Measurements from ENCODE around the gene LIMD2.

Gene LIMD2

GRCh38 chr17:63679214-63679613, 20.7 kb downstream of the LIMD2 start:
- DNase-seq: no peak

- DNase-seq: no peak
Observed at GRCh38 chr17:63676584-63676983, 23.3 kb downstream of the LIMD2 start.

- DNase-seq: no peak
Observed at GRCh38 chr17:63675607-63676546, 24.0 kb downstream of the LIMD2 start.

- DNase-seq: no peak
Observed at GRCh38 chr17:63675231-63675606, 24.7 kb downstream of the LIMD2 start.

GRCh38 chr17:63672856-63673255, 27.1 kb downstream of the LIMD2 start:
- no peak for DNase-seq

GRCh38 chr17:63665527-63666214, 34.3 kb downstream of the LIMD2 start:
- DNase-seq: no peak

GRCh38 chr17:63659850-63660249, 40.1 kb downstream of the LIMD2 start:
- DNase-seq: no peak

- no peak for DNase-seq
Observed at GRCh38 chr17:63658366-63658765, 41.6 kb downstream of the LIMD2 start.

- no peak for DNase-seq
Observed at GRCh38 chr17:63657786-63658185, 42.1 kb downstream of the LIMD2 start.

GRCh38 chr17:63653050-63653449, 46.9 kb downstream of the LIMD2 start:
- no peak for DNase-seq

GRCh38 chr17:63652106-63652505, 47.8 kb downstream of the LIMD2 start:
- DNase-seq: no peak

GRCh38 chr17:63649813-63650212, 50.1 kb downstream of the LIMD2 start:
- DNase-seq: no peak

GRCh38 chr17:63647936-63648335, 52.0 kb downstream of the LIMD2 start:
- DNase-seq: no peak

GRCh38 chr17:63647065-63647725, 52.7 kb downstream of the LIMD2 start:
- no peak for DNase-seq

GRCh38 chr17:63646488-63646806, 53.5 kb downstream of the LIMD2 start:
- no peak for DNase-seq

Data from NCI-H1694 (cell line).